H1 (cell line): ENCODE measurements around the gene TIMM10. TPM values are rescaled to one million over a fixed set of nuclear protein-coding genes. Genes with fewer than 3 reads are reported as not detected.
A peak's percentile ranks its signal among the peaks of the same experiment; 100 is the strongest.

Experiments
- CTCF ChIA-PET: fragments of 300-600 bp; sonication (Branson Sonifier 250); formaldehyde crosslinking; loops from one replicate; lab custom pipeline; 2021; ENCODE audit not compliant: partially characterized antibody; lab: Charles Lee
- POLR2A ChIA-PET: fragments of 300-600 bp; sonication (Branson Sonifier 250); formaldehyde crosslinking; loops from one replicate; lab custom pipeline; 2021; ENCODE audit warnings: inconsistent platforms; ENCODE audit not compliant: partially characterized antibody; lab: Charles Lee
- DNase-seq, 2 experiments: peaks; one replicate each; pipeline versions ENCODE4 v3.0.0 to v3.0.0-alpha.2; 2010 to 2022; ENCODE audit warnings: low spot score in 2 of 2, low read depth in 1 of 2, mixed read lengths in 1 of 2
- FAIRE-seq: peaks from 2 replicates; lab custom pipeline; 2011; peaks lifted over from hg19 to GRCh38; lab: Jason Lieb, UNC
- H2AFZ ChIP-seq: 2 replicates; pipeline ENCODE4 v1.8.1; 2012; ENCODE audit warnings: low read length, inconsistent platforms
- H2AK5ac ChIP-seq: 2 replicates; pipeline ENCODE4 v1.6.1; 2013; ENCODE audit warnings: low read depth, low read length
- H2BK120ac ChIP-seq: replicated peaks from 2 replicates; pipeline ENCODE3; 2013; ENCODE audit warnings: low read depth, low read length, inconsistent platforms
- H2BK12ac ChIP-seq: 2 replicates; pipeline ENCODE4 v1.6.1; 2013; ENCODE audit warnings: low read depth, low read length
- H2BK15ac ChIP-seq: 2 replicates; pipeline ENCODE4 v1.6.1; 2013; ENCODE audit warnings: low read length
- H2BK20ac ChIP-seq: 2 replicates; pipeline ENCODE4 v1.6.1; 2013; ENCODE audit warnings: low read length
- H2BK5ac ChIP-seq: 2 replicates; pipeline ENCODE4 v1.6.1; 2013; ENCODE audit warnings: low read depth, low read length
- H3K14ac ChIP-seq: 2 replicates; pipeline ENCODE4 v1.6.1; 2013; ENCODE audit warnings: inconsistent platforms; ENCODE audit not compliant: insufficient read length
- H3K18ac ChIP-seq: 2 replicates; pipeline ENCODE4 v1.6.1; 2013; ENCODE audit warnings: low read length; ENCODE audit errors: extremely low read depth
- H3K23ac ChIP-seq: 2 replicates; pipeline ENCODE4 v1.6.1; 2013; ENCODE audit warnings: inconsistent platforms; ENCODE audit not compliant: insufficient read length
- H3K23me2 ChIP-seq: 2 replicates; pipeline ENCODE4 v1.6.1; 2013; ENCODE audit warnings: low read depth, low read length
- H3K27ac ChIP-seq: 2 replicates; pipeline ENCODE4 v1.6.1; 2011; ENCODE audit warnings: low read depth, low read length, inconsistent platforms
- H3K27me3 ChIP-seq, 4 experiments: replicated peaks in 1 of 4; 1 replicate in 1 of 4; 2 replicates in 3 of 4; pipeline versions ENCODE4 v1.6.1 to v1.8.1; 2011 to 2013; ENCODE audit warnings: low read length in 3 of 4, mild to moderate bottlenecking in 3 of 4, inconsistent platforms in 2 of 4, mixed read lengths in 2 of 4, moderate library complexity in 1 of 4; ENCODE audit not compliant: control insufficient read depth in 3 of 4, insufficient read depth in 3 of 4; ENCODE audit errors: extremely low read depth in 1 of 4
- H3K36me3 ChIP-seq, 4 experiments: 2 replicates each; pipeline versions ENCODE4 v1.6.1 to v1.8.1; 2011 to 2013; ENCODE audit warnings: mild to moderate bottlenecking in 4 of 4, low read length in 3 of 4, moderate library complexity in 2 of 4, control low read depth in 1 of 4, inconsistent platforms in 1 of 4; ENCODE audit not compliant: insufficient read depth in 4 of 4, control insufficient read depth in 2 of 4
- H3K4ac ChIP-seq: replicated peaks from 2 replicates; pipeline ENCODE3; 2013; ENCODE audit warnings: low read length, low read depth, mixed read lengths, inconsistent platforms; ENCODE audit not compliant: insufficient read length
- H3K4me1 ChIP-seq, 4 experiments: replicated peaks in 1 of 4; 1 replicate in 1 of 4; 2 replicates in 3 of 4; pipeline versions ENCODE4 v1.6.1 to v1.8.1; 2011 to 2013; ENCODE audit warnings: low read length in 3 of 4, inconsistent platforms in 2 of 4, mixed read lengths in 1 of 4; ENCODE audit not compliant: insufficient read depth in 4 of 4, control insufficient read depth in 3 of 4
- H3K4me2 ChIP-seq, 2 experiments: 2 replicates each; pipeline versions ENCODE4 v1.6.1 to v1.8.1; 2011 to 2013; ENCODE audit warnings: low read depth in 2 of 2, low read length in 2 of 2, control low read depth in 1 of 2, inconsistent platforms in 1 of 2, mild to moderate bottlenecking in 1 of 2; ENCODE audit not compliant: insufficient read depth in 1 of 2
- H3K4me3 ChIP-seq, 4 experiments: fragments of 200-600, 300-600 bp in 1 of 4; sonication (generic), shearing (Covaris generic), sonication (Bioruptor Twin) in 1 of 4; 2 replicates each; pipeline versions ENCODE4 v1.5.1 to v1.8.1; 2011 to 2016; ENCODE audit warnings: low read length in 4 of 4, low read depth in 3 of 4, control low read depth in 2 of 4, inconsistent platforms in 2 of 4, mild to moderate bottlenecking in 2 of 4, mixed read lengths in 1 of 4, moderate library complexity in 1 of 4; ENCODE audit not compliant: insufficient read depth in 2 of 4; ENCODE audit errors: extremely low read depth in 1 of 4
- H3K56ac ChIP-seq: replicated peaks from 2 replicates; pipeline ENCODE3; 2013; ENCODE audit warnings: low read depth, mild to moderate bottlenecking, mixed read lengths, low read length, inconsistent platforms; ENCODE audit not compliant: insufficient read length
- H3K79me1 ChIP-seq: 2 replicates; pipeline ENCODE4 v1.6.1; 2013; ENCODE audit warnings: low read depth, low read length, control low read depth
- H3K79me2 ChIP-seq, 2 experiments: 2 replicates each; pipeline versions ENCODE4 v1.6.1 to v1.8.1; 2012 to 2013; ENCODE audit warnings: low read length in 2 of 2, mild to moderate bottlenecking in 2 of 2, inconsistent platforms in 1 of 2; ENCODE audit not compliant: insufficient read depth in 2 of 2, control insufficient read depth in 1 of 2
- H3K9ac ChIP-seq, 4 experiments: replicated peaks in 1 of 4; 1 replicate in 1 of 4; 2 replicates in 3 of 4; pipeline versions ENCODE4 v1.6.1 to v1.8.1; 2011 to 2013; ENCODE audit warnings: low read depth in 3 of 4, low read length in 3 of 4, control low read depth in 2 of 4, mild to moderate bottlenecking in 2 of 4, moderate library complexity in 2 of 4, inconsistent platforms in 1 of 4; ENCODE audit errors: extremely low read depth in 1 of 4
- H3K9me3 ChIP-seq, 2 experiments: 2 replicates each; pipeline versions ENCODE4 v1.6.1 to v1.8.1; 2012 to 2013; ENCODE audit warnings: mild to moderate bottlenecking in 2 of 2, moderate library complexity in 2 of 2, control low read depth in 1 of 2, inconsistent platforms in 1 of 2, low read depth in 1 of 2, low read length in 1 of 2, mixed read lengths in 1 of 2; ENCODE audit not compliant: insufficient read depth in 2 of 2
- H4K20me1 ChIP-seq, 2 experiments: replicated peaks in 1 of 2; 2 replicates each; pipeline versions ENCODE3 to v1.8.1; 2011 to 2013; ENCODE audit warnings: inconsistent platforms in 2 of 2, low read length in 2 of 2, mild to moderate bottlenecking in 1 of 2; ENCODE audit not compliant: insufficient read depth in 2 of 2, control insufficient read depth in 1 of 2
- H4K5ac ChIP-seq: 2 replicates; pipeline ENCODE4 v1.6.1; 2013; ENCODE audit warnings: low read length, low read depth, mixed read lengths, inconsistent platforms; ENCODE audit not compliant: insufficient read length
- H4K8ac ChIP-seq: 2 replicates; pipeline ENCODE4 v1.8.0; 2013; ENCODE audit warnings: mild to moderate bottlenecking, moderate library complexity, low read length, inconsistent platforms; ENCODE audit not compliant: insufficient read depth; ENCODE audit errors: extremely low read depth
- H4K91ac ChIP-seq: replicated peaks from 2 replicates; pipeline ENCODE3; 2013; ENCODE audit warnings: low read length, mixed read lengths, inconsistent platforms; ENCODE audit not compliant: insufficient read length
- ASH2L ChIP-seq: fragments of 200-600, 300-600 bp; sonication (generic); IDR thresholded peaks from one replicate; pipeline ENCODE4 v1.7.1; 2017; ENCODE audit warnings: low read length
- ATF3 ChIP-seq: IDR thresholded peaks from 2 replicates; pipeline ENCODE4 v1.6.1; 2011; ENCODE audit warnings: low read depth, mild to moderate bottlenecking, low read length; ENCODE audit not compliant: insufficient read depth
- EGR1 ChIP-seq: IDR thresholded peaks from 2 replicates; pipeline ENCODE4 v1.6.1; 2011; ENCODE audit warnings: low read depth, low read length, borderline replicate concordance
- HDAC6 ChIP-seq: IDR thresholded peaks from one replicate; pipeline ENCODE4 v1.7.1; 2012; ENCODE audit warnings: low read depth, mild to moderate bottlenecking, inconsistent platforms, low read length, moderate library complexity
- KDM5A ChIP-seq: fragments of 200-600 bp; IDR thresholded peaks from 2 replicates; pipeline ENCODE4 v1.7.1; 2012; ENCODE audit warnings: mild to moderate bottlenecking, low read length, inconsistent platforms, mixed read lengths
- POLR2A ChIP-seq, 2 experiments: IDR thresholded peaks; 1 replicate in 1 of 2; 2 replicates in 1 of 2; pipeline ENCODE4 v1.6.1; 2011; ENCODE audit warnings: low read depth in 2 of 2, low read length in 2 of 2, mild to moderate bottlenecking in 2 of 2; ENCODE audit errors: control extremely low read depth in 1 of 2
- POU5F1 ChIP-seq: IDR thresholded peaks from 2 replicates; pipeline ENCODE4 v1.6.1; 2011; ENCODE audit warnings: low read depth, mild to moderate bottlenecking, low read length, moderate library complexity
- RBBP5 ChIP-seq: IDR thresholded peaks from 2 replicates; pipeline ENCODE4 v1.7.1; 2012; ENCODE audit warnings: low read depth, mild to moderate bottlenecking, inconsistent platforms, low read length, moderate library complexity, borderline replicate concordance
- SIN3A ChIP-seq, 2 experiments: IDR thresholded peaks in 1 of 2; conservative IDR thresholded peaks in 1 of 2; 2 replicates each; pipeline ENCODE4 v1.6.1; 2011 to 2012; ENCODE audit warnings: low read length in 2 of 2, improper control_type of control experiment in 1 of 2, low read depth in 1 of 2, mild to moderate bottlenecking in 1 of 2
- SIX5 ChIP-seq: IDR thresholded peaks from 2 replicates; pipeline ENCODE4 v1.6.1; 2011; ENCODE audit warnings: mild to moderate bottlenecking, low read depth, low read length
- SP2 ChIP-seq: IDR thresholded peaks from 2 replicates; pipeline ENCODE4 v1.6.1; 2012; ENCODE audit warnings: mild to moderate bottlenecking, low read length, inconsistent platforms
- SP4 ChIP-seq: IDR thresholded peaks from 2 replicates; pipeline ENCODE4 v1.6.1; 2012; ENCODE audit warnings: low read length, inconsistent platforms
- SUZ12 ChIP-seq: fragments of 200-600 bp; sonication (generic); IDR thresholded peaks from 2 replicates; pipeline ENCODE4 v1.6.1; 2012; ENCODE audit warnings: mild to moderate bottlenecking, inconsistent platforms, low read length, moderate library complexity, mixed read lengths
- ZNF274 ChIP-seq: IDR thresholded peaks from 2 replicates; pipeline ENCODE4 v1.7.0; 2012; ENCODE audit warnings: low read length, borderline replicate concordance; ENCODE audit errors: extremely low read depth
- WGBS, 2 experiments: shearing (Covaris generic) in 1 of 2; methylation state at CpG; one replicate each; pipeline versions ENCODE4 v1.1.6 to v1.1.7; 2013 to 2015; ENCODE audit warnings: low lambda C conversion rate in 2 of 2, mixed read lengths in 2 of 2, inconsistent platforms in 1 of 2, low coverage in 1 of 2, missing lambda C conversion rate in 1 of 2; ENCODE audit not compliant: insufficient replicate concordance in 2 of 2, insufficient coverage in 1 of 2, insufficient read length in 1 of 2; ENCODE audit errors: extremely low coverage in 1 of 2, missing lambda C conversion rate in 1 of 2; 5-methylcytosine and 5-hydroxymethylcytosine counted together
- polyA plus RNA-seq, 7 experiments: library from polyadenylated mRNA; depleted of rRNA in 3 of 7; stranded (reverse) in 5 of 7; unstranded in 2 of 7; fragments of >200 nt in 5 of 7; fragments of 200-250 nt in 2 of 7; gene quantifications; 1 replicate in 5 of 7; 2 replicates in 1 of 7; 4 replicates in 1 of 7; pipeline versions ENCODE4 v1.2.1 to v1.2.3, GENCODE V29; 2011 to 2013; ENCODE audit warnings: missing spikeins in 2 of 7, mixed read lengths in 2 of 7
- total RNA-seq: library from RNA; stranded (reverse); fragmentation: NEBNext Ultra II Directional; extraction: Animal tissue kit (Norgen Biotek cat#: 25700); gene quantifications from 2 replicates; pipeline ENCODE4 v1.2.1, GENCODE V29; 2021

TIMM10 gene
- total and polyA plus RNA-seq, 2 of the 8 experiments (the other 6 are each of a cell fraction or from before 2014, with no cell fraction given), result 117 to 227 TPM

- H2AK5ac ChIP-seq, result no peak overlapping the region
- FAIRE-seq, result no peak
- no peak overlapping the region for H4K8ac ChIP-seq
- H4K5ac ChIP-seq, result no peak overlapping the region
- 100% methylated on average over 2 of the region's 2 CpGs; no CpG with 5 or more reads in 1 of the 2 experiments for WGBS, 2 experiments
- H3K36me3 ChIP-seq, result no peaks in the 10 kb centered on the region
- H3K9me3 ChIP-seq, result no peaks in the 10 kb centered on the region
- no peak overlapping the region for H3K27ac ChIP-seq
- H3K27me3 ChIP-seq, result no peaks in the 10 kb centered on the region
- H3K23ac ChIP-seq, result no peak overlapping the region
- H3K56ac ChIP-seq, result no peak overlapping the region
- no peak overlapping the region for H2BK120ac ChIP-seq
- H2BK15ac ChIP-seq, result peak overlapping the region; percentile 2; the same call in 1 of the 2 replicates
- H3K14ac ChIP-seq, result no peak overlapping the region
- no peak overlapping the region for H2BK5ac ChIP-seq
- CTCF ChIA-PET, result interaction anchor here (1.0 to 9.6 kb wide), 9 partner anchors 10 to 230 kb away, joined by 3 to 357 read pairs (median 4); no protein-coding TSS in a partner anchor
- H2AFZ ChIP-seq, result no peak overlapping the region
- H4K20me1 ChIP-seq, result no peaks in the 10 kb centered on the region
- H3K79me2 ChIP-seq, result peaks cover 0 to 3% of the 10 kb centered on the region in 2 experiments; a peak in 1 of 4 replicates
- no peak overlapping the region for H3K4me3 ChIP-seq
- H3K4ac ChIP-seq, result no peak overlapping the region
- H3K4me1 ChIP-seq, result peaks cover under 1 to 11% (median 7%) of the 10 kb centered on the region in 4 experiments; a peak in 6 of 7 replicates
- H3K18ac ChIP-seq, result no peak overlapping the region
- no peak overlapping the region for H4K91ac ChIP-seq
- POLR2A ChIA-PET, result interaction anchor here (0.6 to 9.7 kb wide), 6 partner anchors 8 to 103 kb away, joined by 3 to 591 read pairs (median 4); partner anchors contain the start of genes SERPING1 and YPEL4
- peaks cover 6% of the 10 kb centered on the region; the same call in 1 of the 2 replicates for H3K23me2 ChIP-seq
- DNase-seq, result no peak
- H3K4me2 ChIP-seq, result no peak overlapping the region
- H2BK20ac ChIP-seq, result no peak overlapping the region
- no peak overlapping the region for H3K9ac ChIP-seq
- H3K79me1 ChIP-seq, result no peaks in the 10 kb centered on the region
- no peak overlapping the region for H2BK12ac ChIP-seq
- no peak for TF ChIP-seq EGR1
- TF ChIP-seq SIX5, result no peak
- no peak for TF ChIP-seq KDM5A
- no peak for TF ChIP-seq ATF3
- no peak for TF ChIP-seq HDAC6
- TF ChIP-seq POLR2A (IDR thresholded peaks at IDR 0.05; ENCODE audit: control extremely low read depth in 1 of 2, low read depth in 2 of 2, low read length in 2 of 2), result no peak
- TF ChIP-seq RBBP5, result no peak
- no peak for TF ChIP-seq ZNF274
- no peak for TF ChIP-seq POU5F1
- TF ChIP-seq ASH2L, result no peak
- TF ChIP-seq SUZ12, result no peak
- TF ChIP-seq SIN3A (conservative IDR thresholded peaks at IDR 0.05 in 1 of 2, IDR thresholded peaks at IDR 0.05 in 1 of 2; ENCODE audit: low read depth in 1 of 2, low read length in 2 of 2), result no peak
- TF ChIP-seq SP2, result no peak
- no peak for TF ChIP-seq SP4
These were observed 41.1 kb upstream of the TIMM10 start for GRCh38 chr11:57571606-57572005.
